GM19397 (cell line): ENCODE measurements around the gene GRIN2D.

Source experiments
- ATAC-seq: cut with Tn5 transposase; IDR thresholded peaks from one replicate; pipeline ENCODE4 v1.9.1; 2021; ENCODE audit warnings: mild to moderate bottlenecking, moderate library complexity; ENCODE audit not compliant: unreplicated experiment

Gene GRIN2D

DNA sequence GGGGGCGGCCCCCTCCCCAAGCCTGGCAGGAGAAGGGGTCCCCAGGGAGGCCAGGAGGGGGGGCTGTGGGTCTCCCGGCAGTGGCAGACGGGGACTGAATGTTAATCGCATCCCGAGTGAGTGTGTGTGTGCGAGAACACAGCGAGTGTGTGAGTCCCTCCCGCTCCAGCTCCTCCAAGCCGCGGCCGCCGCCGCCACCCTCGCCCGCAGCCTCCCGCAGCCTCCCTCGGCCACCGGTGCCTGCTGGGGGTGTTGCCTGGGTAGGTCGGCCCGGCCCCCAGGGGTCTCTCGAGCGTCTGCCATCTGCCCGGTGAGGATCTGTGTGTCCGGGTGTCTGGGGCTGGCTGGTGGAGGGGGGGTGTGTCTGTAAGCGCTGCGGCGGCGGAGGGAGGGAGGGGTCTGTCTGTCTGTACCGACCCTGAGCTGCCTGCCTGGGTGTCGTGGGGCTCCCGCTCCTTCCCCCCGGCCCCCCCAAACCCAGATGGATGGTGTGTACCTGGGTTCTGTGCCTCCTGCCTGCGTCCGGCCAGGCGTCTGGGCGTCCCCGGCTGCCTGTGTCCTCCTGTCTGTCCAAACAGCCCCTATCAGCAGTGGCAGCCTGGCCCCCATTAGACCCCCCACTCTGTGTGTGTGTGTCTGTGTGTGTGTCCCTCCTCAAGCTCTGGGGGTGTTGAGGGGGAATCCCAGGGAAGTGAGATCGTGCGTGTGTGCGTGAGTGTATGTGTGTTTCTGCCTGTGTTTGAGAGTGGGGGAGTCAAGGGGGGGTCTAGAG is at the start of gene GRIN2D:
GRIN2D (plus strand) TSS at position 110 of the 772 bp plus-strand sequence. CDS start 4,725 bp downstream, outside the sequence.
- ATAC-seq: no peak

- no peak for ATAC-seq
Observed at GRCh38 chr19:48344892-48345291, 48.6 kb upstream of the GRIN2D start.

GRCh38 chr19:48346191-48346590 is 47.3 kb upstream of the GRIN2D start:
- ATAC-seq: no peak

GRCh38 chr19:48348045-48348444 is 45.4 kb upstream of the GRIN2D start:
- no peak for ATAC-seq

DNA sequence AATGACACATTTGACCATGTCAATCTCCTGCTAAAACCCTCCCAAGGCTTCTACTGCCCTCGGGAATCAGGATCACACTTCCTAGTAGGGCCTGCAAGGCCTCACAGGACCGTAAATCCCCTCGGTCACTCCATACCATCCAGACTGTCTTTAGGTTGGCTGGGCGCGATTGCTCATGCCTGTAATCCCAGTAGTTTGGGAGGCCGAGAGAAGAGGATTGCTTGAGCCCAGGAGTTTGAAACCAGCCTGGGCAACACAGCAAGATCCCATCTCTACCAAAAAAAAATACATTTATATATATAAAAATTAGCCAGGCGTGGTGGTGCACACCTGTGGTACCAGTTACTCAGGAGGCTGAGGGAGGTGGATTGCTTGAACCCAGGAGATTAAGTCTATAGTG is 44.7 kb upstream of the GRIN2D start:
- ATAC-seq: no peak

DNA sequence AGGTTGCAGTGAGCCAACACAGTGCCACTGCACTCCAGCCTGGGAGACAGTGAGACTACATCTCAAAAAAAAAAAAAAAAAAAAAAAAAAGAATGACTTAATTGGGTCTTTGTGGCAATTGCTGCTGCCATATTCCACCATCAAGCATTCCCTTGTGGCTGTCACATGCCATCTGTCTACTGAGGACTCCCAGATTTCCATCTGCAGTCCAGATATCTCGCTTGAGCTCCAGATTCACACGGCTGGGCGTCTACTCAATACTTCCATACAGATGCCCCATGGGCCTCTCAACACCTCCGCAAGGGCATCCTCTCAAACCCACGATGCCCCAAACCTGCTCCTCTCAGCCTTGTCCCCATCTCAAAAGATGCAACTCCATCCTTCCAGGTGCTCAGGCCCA is 42.6 kb upstream of the GRIN2D start:
- no peak for ATAC-seq

GRCh38 chr19:48351341-48351752 is 42.1 kb upstream of the GRIN2D start:
- no peak for ATAC-seq

GRCh38 chr19:48353677-48354076 is 39.8 kb upstream of the GRIN2D start:
- ATAC-seq: no peak

- no peak for ATAC-seq
Observed at GRCh38 chr19:48354332-48354992, 39.0 kb upstream of the GRIN2D start.

DNA sequence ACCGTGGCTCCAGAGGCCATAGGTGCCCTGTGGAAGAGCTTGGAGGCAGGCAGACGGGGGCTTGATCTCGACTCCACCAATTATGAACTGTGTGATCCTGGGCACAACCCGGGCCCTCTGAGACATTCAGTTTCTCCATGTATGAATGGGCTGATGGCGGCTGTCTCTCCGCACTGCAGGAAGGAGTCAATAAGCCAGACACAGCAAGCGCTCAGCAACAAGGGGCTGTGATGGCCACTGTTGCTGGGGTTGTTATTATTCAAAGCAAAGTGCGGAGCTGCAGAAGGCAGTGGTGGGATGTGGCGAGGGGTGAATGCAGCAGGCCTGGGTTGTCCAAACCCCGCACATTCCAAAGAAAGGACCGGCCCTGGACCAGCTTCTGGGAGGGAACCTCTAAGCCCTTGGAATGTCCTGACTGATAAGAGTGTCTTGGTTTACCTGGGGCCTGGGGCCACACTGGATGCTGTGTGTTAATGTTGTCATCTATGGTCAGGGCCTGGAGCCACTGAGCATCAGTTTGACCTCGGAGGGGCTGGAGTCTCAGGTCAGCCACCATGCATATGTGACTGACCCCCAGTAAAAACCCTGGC is 38.0 kb upstream of the GRIN2D start:
- ATAC-seq: no peak

DNA sequence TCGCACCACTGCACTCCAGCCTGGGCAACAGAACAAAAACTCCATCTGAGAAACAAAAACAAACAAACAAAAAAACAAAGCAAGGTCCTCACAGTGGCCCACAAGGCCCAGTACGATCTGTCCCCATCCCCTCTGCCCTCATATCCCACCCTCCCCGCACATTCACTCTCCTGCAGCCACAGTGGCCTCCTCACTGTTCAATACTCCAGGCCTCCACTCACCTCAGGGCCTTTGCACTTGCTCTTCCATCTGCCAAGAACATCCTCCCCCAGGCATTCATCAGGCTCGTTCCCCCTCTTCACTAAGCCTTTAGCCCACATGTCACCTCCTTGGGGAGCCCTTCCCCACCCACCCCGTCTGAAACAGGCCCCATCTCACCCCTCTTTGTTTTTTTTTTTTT is 34.3 kb upstream of the GRIN2D start:
- ATAC-seq: no peak

- ATAC-seq: no peak
Observed at GRCh38 chr19:48361912-48362311, 31.6 kb upstream of the GRIN2D start.

- ATAC-seq: peak; percentile 46
Observed at GRCh38 chr19:48362716-48363499, 30.6 kb upstream of the GRIN2D start.

- ATAC-seq: peak; percentile 7
Observed at GRCh38 chr19:48363500-48363809, 30.0 kb upstream of the GRIN2D start.

DNA sequence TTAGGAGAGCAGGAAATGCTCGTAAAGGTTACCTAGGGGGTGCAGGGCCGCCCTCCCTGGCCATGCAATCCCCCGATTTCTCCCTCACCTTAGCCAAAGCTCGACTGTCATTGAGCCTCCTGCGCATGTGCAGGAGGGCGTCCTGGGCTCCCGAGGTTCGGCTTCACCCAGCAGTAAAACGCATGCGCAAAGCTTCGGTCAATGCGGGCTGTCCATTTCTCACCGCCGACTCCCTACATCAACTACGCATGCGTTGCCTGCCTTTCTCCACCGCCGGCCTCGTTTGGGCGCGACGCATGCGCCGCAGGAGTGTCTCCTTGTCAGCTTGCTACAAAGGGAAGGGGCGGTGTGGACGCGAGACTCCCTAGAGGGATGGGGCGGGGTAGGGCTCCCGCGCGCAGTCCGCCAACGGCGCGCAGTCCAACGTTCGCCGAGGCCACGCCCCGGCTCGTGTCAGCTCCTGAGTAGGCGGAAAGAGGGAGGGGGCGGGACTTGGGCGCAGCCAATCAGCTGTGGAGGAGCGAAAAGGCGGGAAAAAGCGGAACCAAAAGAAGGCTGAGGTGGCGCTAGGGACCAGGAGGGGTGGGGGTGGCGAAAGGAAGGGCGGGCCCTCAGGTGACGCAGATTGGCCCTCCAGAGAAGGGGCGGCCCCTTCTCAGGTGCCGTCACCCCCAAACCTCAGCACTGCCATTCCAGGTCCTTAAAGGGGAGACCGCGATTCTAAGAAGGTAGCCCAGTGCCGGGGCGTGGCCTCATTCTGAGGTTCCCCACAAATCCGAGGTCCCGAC is 29.5 kb upstream of the GRIN2D start, which contains the start of the genes SYNGR4 and TMEM143:
SYNGR4 (plus strand) TSS at position 558 of the 788 bp plus-strand sequence. CDS start 1,476 bp downstream, outside the sequence.
TMEM143 (minus strand) TSS at position 131 of the 788 bp plus-strand sequence; CDS start at position 111, 20 bp downstream.
- peak; percentile 84 for ATAC-seq

GRCh38 chr19:48364598-48365348 is 28.7 kb upstream of the GRIN2D start:
- ATAC-seq: no peak

DNA sequence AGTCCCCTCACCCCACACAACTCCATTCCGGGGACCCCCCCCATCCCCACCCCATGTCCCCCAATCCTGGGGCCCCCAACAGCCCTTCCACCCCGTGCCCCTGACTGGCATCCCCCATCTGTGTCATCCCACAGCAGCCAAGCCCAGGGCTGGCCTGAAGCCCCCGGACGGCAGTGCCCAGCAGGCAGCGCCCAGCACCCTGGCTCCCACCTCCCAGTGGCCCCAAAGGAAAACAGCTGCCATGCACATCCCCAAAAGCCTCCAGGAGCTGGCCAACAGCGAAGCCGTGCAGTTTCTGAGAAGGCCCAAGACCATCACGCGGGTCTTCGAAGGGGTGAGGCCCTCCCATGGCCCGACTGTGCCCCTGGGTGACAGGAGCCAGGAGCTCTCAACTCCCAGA is 27.9 kb upstream of the GRIN2D start:
- no peak for ATAC-seq

DNA sequence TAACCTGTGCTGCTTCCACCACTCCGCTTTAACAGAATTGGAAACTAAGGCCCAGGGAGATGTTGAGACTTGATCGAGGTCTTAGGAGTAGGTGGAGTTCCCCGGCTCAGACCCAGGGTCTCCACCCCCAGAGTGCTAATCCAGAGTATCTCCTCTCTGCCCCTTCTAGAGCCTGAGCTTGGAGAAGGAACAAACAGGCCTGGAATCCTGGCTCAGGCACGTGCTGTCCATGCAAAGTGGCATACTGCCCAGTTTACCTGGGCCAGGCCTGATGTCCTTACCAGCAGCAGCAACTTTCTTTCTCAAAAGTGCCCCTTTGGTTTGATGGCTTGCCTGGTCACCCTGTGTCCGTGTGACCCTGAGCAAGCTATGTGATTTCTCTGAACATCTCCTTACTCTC is 25.6 kb upstream of the GRIN2D start:
- no peak for ATAC-seq

DNA sequence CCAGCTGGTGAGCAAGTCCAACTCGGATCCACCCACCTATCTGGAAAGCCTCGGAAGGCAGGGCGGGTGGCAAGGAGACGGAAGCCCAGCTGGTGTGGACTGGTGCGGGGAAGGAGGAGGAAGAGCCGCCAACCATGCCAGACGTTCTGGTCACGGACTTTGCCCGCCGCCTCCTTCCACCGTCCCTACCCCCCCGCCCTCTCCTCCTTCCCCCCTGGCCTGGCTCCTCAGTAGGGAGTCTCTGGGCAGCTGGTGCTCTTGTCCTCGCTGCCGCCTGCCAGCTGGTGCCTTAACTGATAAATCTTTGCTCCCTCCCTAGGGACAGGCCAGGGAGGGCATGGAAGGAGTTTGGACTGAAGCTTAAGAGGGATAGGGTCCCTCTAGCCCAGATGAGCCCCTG is 24.5 kb upstream of the GRIN2D start:
- no peak for ATAC-seq

GRCh38 chr19:48370955-48371354 is 22.5 kb upstream of the GRIN2D start:
- ATAC-seq: no peak
